HG03095 (cell line): ENCODE results near the gene ATP1B2.
A peak's percentile ranks its signal among the peaks of the same experiment; 100 is the strongest.
"Not testable (repeated sequence)": the region's sequence is repeated elsewhere in the genome, so short reads cannot be mapped to it uniquely, and the experiment has no call there.

ENCODE experiments used
- ATAC-seq: cut with Tn5 transposase; IDR thresholded peaks from one replicate; pipeline ENCODE4 v1.9.1; 2021; ENCODE audit warnings: moderate library complexity; ENCODE audit not compliant: unreplicated experiment

Gene ATP1B2, protein sequence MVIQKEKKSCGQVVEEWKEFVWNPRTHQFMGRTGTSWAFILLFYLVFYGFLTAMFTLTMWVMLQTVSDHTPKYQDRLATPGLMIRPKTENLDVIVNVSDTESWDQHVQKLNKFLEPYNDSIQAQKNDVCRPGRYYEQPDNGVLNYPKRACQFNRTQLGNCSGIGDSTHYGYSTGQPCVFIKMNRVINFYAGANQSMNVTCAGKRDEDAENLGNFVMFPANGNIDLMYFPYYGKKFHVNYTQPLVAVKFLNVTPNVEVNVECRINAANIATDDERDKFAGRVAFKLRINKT

DNA sequence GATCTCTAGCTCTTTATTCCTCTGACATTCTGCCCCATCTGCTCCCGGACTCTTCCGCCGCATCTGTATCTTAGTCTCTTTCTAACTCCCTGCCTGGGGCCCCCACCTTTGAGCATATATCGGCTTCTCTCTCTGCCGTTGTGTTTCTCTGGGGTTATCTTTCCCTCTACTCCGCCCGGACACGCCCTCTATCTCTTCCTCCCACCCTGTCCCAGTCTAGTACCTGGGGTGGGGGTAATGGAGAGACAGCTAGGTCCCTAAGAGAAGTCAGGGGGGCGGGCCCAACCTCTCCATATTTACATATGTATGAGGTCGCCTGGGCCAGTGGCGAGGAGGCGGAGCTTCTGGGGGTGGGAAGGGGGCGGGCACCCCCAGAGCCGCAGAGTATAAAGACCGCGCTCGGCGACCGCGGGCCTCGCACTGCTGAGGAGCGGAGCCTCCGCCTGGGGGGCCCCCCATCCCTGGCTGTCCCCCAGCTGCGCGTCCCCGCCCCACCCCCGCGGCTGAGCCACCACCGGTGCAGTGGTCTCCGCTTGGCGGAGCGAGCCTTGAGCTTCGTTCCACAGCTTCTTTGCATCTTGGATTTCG lies at the start of gene ATP1B2:
TSS of gene ATP1B2 (plus strand) at position 418 of the 588 bp plus-strand sequence. CDS start 593 bp downstream, outside the sequence.
- ATAC-seq: no peak

DNA sequence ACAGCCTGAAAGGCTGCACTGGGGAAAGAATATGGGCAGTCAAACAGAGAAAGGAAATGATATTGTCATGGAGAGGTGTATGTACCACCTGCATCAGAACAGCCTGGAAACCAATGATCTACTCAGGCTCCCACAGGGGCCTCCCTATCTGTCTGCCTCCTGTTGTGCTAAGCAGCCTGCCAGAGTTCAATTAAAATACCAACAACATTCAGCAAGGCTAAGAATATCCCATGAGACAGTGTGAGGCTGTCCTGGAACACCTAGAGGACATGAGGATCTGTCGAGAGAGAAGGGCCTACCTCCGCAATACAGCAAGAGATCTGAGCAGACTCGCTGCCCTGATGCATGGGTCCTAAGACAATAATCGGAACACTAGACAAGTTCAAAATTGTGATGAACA lies 44.4 kb upstream of the ATP1B2 start:
- ATAC-seq: no peak

DNA sequence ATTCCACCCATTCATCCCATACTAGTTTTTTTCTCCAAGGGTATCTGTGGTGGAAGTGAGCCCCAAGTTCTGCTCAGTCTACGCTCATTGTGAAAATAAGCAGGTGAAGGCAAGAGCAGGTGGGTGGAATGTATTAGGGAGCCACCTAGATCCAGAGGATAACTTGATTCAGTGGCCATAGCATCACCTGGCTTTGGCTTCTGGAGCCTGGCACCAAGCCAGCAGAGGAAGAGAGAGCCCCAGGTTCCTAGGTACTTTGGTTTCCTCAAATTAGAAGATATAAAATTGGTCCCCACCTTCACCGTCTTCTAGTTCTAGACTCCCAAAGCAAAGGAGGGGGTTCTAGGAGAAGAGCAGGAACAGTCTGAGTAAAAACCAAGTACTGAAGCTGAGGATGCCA lies 40.1 kb upstream of the ATP1B2 start:
- ATAC-seq: no peak

DNA sequence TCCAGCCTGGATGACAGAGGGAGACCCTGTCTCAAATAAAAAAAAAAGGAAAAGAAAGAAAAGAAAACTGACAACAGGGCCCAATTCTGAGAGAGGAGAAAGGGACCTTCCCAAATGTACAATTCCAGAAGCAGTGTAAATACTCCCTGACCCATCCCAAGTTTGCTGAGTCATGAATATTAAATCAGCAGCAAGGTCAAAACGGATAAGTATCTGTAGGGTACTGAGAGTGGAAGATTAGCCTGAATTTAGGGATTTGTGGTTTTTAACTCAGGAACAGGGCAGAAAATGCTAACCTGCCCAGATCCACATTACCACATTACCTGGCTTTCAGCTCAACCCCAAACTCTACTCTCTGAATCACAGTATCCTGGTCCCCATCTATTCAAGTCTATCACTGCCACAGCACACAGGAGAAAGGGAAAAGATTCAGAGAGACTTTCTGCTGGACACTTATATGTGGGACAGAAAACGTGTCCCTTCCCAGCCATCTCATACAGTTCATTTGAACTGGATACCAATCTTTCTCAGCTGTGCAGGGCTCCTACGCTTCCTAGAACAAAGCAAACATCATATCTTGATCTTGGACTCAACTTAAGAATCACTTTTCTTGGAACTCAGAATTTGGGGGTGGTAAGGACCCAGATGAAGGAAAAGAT lies 39.0 kb upstream of the ATP1B2 start:
- ATAC-seq: no peak

DNA sequence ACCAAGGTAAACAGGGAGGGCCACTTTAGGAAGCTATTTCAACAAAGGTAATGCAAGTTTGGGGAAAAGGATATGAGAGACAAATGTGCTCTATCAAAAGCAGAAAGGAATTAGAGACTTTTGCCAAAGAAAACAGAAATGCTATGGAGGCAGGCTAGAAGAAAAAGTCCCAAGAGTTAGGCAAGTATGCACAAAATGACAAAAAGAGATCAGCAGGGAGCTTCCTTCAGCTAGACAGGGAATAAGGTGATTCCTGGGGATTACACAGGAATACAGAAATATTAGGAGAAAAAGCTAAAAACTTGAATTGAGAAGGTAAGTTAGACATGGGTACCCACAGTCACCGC lies 38.5 kb upstream of the ATP1B2 start:
- no peak for ATAC-seq

DNA sequence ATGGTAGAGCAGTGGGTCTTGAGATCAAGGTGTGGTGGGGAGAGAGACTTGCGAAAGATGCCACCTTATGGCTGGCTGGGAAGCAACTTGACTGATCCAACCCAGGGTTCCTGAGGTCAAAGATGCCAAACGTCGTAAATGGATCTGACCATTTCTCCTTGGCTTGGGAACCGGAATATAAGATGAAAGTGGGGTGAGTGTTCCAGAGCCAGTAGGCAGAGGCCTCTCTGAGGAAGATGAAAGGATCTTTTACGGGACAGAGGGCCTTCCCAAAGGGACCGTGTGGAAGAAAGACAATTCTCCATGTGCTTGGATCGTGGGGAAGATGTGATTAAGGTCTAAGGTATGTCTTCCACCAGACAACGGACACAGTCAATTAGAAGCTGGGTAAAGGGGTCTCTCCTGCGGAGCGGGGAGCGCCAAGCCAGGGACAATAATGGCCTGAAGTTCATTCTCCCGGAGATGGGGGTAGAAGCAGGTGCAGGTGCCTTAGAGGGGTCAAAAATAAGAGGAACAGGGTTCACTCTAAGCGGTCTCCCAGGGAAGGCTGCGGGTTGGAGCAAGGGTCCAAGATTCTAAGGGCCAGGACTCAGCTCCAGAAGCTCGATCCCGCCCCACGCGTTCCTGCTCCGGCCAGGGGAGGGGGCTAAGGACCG lies 36.8 kb upstream of the ATP1B2 start:
- no peak for ATAC-seq

DNA sequence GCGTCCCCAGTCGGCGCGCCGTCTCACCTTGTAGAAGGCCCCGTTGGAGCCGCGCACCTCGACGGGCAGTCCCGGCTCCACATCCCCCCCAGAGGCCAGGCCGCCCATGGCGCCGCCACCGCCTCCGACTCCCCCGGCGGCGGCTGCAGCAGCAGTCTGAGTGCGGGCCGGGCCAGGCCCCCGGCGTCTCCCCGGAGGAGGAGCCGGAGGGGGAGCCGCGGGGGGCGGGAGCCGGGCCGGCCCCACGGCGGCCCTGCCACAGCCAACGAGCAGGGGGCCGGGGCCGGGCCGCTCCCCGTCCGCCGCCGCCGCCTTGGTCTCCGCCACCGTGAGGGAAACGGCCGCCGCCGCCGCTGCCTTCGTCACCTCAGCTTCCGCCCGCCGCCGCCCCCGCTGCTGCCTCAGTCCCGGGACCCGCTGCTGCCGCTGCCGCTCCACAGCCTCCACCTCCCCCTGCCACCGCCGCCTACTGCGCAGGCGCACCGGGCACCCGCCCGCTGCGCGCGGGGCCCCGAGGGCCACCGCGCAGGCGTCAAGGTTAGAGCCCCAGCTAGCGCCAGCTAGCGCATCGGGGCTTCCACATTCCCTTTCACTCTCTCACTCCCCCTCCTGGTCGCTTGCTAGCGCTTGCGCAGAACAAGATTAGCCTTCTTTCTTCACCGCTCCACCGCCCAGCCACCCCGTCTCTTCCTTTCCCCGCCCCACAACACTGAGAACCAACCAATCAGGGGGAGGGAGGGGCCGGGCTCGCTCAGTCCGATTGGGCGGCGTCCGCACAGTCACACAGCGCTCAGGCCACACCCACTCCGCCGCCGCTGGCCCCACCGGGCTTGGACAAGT lies 36.1 kb upstream of the ATP1B2 start, which contains the start of gene FXR2:
TSS of gene FXR2 (minus strand) at position 473 of the 840 bp plus-strand sequence. CDS start at position 108, 365 bp downstream.
- ATAC-seq: peak; percentile 82

DNA sequence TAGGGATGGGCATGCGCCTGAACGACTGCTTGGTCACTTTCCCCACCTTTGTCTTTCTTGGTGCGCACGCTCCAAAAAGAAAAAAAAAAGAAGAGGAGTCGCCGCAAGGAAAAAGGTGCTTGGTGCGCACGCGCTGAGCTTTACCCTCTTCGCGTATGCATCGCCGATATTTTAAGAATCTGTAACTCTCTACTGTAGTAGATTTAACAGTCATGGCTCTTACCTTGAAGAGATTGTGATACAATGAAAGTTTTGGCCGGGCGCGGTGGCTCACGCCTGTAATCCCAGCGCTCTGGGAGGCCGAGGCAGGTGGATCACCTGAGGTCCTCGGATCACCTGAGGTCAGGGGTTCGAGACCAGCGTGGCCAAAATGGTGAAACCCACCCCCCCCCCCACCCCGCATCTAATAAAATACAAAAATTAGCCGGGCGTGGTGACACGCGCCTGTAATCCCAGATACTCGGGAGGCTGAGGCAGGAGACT lies 35.4 kb upstream of the ATP1B2 start:
- no peak for ATAC-seq

DNA sequence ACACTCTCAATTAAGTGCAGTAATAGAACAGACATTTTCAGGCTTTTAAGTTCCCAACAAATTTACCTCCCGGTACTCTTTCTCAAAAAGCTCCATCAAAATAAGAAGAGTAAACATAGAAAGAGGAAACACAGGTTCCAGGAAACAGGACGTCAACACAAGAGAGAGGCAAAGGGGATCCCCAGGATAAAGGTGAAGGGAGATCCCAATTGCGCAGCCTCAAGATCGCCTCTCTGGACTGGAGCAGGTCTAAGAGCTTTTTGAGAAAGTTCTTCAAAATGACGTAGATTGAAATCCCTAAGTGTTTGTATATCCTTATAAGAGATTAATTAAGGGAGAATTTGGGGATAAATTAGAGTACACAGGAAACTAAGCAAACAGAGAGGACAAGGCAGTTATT lies 32.1 kb upstream of the ATP1B2 start:
- ATAC-seq: no peak

DNA sequence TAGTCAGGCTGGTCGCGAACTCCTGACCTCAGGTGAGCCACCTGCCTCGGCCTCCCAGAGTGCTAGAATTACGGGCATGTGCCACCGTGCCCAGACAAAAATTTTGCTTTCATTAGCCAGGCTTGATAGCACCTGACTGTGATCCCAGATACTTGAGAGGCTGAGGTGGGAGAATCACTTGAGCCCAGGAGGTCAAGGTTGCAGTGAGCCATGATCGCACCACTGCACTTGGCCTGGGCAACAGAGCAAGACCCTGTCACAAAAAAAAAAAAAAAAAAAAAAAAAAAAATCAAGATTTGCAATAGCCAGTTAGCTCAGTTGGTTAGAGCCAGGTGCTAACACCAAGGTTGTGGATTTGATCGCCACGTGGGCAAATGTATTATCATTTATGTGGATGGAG lies 29.9 kb upstream of the ATP1B2 start:
- no peak for ATAC-seq

DNA sequence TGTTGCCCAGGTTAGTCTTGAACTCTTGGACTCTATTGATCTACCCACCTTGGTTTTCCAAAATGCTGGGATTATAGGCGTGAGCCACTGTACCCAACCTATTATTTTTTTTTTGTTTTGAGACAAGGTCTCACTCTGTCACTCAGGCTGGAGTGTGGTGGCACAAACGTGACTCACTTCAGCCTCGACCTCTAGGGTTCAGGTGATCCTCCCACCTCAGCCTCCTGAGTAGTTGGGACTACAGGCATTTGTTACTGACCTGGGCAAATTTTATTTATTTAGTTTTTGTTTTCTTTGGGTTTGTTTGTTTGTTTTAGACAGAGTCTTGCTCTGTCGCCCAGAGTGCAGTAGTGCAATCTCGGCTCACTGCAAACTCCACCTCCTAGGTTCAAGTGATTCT lies 27.1 kb upstream of the ATP1B2 start:
- no peak for ATAC-seq

DNA sequence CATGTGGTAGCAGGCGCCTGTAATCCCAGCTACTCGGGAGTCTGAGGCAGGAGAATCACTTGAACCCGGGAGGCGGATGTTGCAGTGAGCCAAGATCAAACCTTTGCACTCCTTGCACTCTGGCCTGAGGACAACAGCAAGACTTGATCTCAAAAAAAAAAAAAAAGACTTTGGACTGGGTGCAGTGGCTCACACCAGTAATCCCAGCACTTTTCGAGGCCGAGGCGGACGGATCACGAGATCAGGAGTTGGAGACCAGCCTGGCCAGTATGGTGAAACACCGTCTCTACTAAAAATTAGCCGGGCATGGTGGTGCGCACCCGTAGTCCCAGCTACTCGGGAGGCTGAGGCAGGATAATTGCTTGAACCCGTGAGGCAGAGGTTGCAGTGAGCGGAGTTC lies 25.0 kb upstream of the ATP1B2 start:
- ATAC-seq: not testable (repeated sequence)

DNA sequence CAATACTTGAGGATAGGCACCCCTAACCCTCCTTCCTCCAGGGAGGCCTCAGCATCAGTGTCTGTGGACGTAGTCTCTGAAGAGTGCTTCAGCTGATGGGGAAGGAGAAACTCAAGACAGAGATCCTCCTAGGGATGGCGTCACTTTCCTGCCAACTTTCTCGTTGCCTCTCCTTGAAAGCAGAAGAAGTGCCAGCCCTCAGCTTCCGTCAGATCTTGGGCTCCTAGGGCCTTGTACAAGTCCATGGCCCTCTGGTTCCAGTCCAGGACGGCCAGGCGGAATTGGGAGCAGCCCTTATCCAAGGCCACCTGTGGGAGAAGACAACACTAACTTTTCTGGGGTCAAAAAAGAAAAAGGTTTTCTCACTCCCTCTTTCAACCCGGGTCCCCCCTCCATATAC lies 24.4 kb upstream of the ATP1B2 start:
- ATAC-seq: no peak

DNA sequence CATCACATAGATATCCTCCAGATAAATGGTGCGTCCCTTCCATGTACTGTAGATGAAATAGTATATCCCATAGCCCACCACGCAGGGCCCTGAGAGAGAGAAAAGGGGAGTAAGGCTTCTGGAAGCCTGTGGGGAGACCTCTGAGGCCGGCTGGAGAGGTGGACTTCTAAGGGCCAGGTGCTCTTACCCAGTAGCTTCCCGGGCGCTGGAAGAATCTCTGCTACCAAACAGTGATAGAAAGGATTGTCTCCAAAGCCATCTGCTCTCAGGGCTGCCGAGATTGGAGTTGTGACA lies 23.8 kb upstream of the ATP1B2 start:
- ATAC-seq: no peak

DNA sequence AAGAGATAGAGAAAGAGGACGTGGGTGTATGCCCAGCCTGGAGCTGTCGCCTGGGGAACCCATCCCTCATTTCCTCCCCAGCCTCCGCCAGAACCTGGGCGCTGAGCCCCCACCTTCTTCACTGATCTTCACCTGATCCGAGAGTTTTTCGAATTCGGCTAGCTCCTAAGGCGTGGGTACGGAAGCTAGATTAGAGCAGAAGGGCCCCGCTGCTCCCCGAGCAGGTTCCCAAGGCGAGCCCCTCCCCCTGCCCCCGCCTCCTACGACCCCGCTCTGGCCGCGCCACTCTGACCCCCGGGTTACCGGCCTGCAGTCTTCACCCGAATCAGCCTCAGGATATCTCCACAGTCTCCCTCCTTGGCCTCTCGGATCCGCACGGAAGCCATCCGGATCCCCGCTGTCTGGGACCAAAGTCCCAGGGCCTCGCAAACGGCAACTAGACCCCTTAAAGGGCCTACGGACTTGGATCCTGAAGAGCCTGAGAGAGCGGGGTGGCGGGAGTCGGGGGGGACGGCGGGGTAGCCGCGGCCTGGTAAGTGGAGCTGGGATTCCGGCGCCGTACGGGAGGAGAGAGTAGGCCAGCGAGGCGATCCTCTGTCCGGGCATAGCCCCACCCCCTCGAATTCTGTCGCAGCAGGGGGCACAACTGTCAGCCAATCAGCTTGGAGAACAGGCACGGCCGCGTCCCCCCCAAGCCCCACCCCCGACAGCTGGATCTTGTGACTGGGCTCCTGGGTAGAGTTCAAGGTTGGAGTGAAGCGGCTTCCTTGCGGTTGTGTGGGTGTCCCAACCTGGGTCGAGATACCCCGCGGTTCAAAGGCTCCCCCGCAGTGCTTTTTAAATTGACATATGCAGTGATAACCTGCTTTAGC lies 23.2 kb upstream of the ATP1B2 start, which contains the start of gene SAT2:
TSS of gene SAT2 (minus strand) at position 572 of the 872 bp plus-strand sequence. CDS start at position 386, 186 bp downstream.
- peak; percentile 62 for ATAC-seq

DNA sequence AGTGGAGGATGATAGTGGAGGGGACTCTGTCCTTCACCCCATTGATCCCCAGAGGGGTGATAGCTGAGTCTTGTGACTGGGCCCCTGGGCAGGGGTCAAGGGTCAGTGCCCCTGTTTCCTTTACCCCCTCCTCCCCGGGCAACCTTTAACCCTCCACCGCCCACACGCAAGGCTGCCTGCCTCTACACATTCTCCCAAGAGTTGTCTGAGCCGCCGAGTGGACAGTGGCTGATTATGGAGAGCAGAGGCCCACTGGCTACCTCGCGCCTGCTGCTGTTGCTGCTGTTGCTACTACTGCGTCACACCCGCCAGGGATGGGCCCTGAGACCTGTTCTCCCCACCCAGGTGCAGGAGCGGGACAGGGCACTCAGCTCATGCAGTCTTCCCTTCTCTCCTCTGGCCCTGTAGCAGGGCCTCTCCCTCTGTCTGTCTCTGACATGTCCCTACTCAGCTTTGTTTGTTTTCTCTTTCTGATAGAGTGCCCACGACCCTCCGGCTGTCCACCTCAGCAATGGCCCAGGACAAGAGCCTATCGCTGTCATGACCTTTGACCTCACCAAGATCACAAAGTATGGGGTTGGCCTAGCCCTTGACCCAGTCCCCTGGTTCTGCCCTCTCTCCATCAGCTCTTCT lies 20.7 kb upstream of the ATP1B2 start, which contains the start of gene SHBG:
TSS of gene SHBG (plus strand) at position 197 of the 633 bp plus-strand sequence. CDS start at position 235, 38 bp downstream.
- ATAC-seq: no peak

DNA sequence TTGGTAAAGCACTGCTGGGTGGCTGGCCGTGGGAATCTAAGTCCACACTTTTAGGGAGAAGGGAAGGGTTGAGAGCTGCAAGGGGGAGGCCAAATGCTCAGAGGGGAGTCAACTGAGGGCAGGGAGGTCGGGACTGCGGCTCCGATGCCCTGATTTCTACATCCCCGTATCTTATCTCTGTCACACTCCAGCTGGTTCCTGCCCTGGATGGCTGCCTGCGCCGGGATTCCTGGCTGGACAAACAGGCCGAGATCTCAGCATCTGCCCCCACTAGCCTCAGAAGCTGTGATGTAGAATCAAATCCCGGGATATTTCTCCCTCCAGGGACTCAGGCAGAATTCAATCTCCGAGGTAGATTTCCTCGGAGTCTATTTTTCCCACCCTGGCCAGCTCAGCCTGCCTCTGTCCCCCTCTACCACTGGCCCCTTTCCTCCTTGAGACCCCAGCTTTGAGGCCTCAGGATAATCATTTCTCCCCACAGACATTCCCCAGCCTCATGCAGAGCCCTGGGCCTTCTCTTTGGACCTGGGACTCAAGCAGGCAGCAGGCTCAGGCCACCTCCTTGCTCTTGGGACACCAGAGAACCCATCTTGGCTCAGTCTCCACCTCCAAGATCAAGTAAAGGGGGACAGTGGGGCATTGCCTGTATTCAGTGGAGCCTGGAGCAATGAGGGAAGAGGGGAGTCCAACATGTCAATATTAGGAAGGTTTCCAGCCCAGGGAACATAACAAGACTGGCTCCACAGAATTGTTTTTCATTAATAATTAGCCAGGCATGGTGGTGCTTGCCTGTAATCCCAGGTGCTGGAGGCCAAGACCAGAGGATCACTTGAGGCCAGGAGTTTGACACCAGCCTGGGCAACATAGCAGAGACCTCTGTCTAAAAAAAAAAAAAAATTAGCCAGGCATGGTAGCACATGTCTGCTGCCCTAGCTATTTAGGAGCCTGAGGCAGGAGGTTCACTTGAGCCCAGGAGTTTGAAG lies 19.0 kb upstream of the ATP1B2 start:
- ATAC-seq: no peak

DNA sequence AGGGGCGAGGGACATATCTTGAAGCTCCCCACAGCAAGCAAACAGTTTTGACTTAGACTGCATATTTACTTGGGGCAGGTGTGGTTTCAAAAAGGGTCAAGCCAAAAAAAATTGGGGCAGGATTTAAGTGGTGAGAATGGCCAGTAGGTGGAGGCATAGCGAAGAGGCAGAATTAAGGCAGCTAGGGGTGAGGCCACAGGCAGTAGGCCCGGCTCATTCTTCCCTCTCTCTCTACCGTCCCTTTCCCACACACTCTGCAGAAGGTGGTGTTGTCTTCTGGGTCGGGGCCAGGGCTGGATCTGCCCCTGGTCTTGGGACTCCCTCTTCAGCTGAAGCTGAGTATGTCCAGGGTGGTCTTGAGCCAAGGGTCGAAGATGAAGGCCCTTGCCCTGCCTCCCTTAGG lies 18.2 kb upstream of the ATP1B2 start:
- no peak for ATAC-seq
